GM21515 (cell line): ENCODE measurements around the gene THAP4.

Experiments
- ATAC-seq: cut with Tn5 transposase; IDR thresholded peaks from one replicate; pipeline ENCODE4 v1.9.1; 2021; ENCODE audit not compliant: unreplicated experiment

Gene THAP4

GRCh38 chr2:241550616-241551580 lies 86.1 kb downstream of the THAP4 start:
- no peak for ATAC-seq

DNA sequence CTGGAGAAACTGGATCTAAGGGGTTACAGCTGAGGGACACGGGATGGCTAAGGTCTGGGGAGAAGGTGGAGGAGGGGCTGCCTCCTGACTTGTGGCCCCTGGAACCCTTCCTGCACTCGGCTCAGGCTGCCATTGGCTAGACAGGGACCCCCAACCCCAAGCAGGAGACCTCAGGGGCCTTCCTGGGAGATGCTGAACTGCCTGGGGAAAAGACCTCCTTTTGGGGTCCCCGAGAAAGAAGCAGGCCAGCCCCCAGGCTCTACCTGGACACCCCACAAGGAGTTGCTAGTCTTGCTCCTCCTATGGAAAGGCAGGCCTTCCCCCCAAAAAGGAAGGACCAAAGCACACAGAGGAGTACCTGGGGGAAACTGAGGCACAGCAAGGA lies 88.5 kb downstream of the THAP4 start:
- no peak for ATAC-seq

DNA sequence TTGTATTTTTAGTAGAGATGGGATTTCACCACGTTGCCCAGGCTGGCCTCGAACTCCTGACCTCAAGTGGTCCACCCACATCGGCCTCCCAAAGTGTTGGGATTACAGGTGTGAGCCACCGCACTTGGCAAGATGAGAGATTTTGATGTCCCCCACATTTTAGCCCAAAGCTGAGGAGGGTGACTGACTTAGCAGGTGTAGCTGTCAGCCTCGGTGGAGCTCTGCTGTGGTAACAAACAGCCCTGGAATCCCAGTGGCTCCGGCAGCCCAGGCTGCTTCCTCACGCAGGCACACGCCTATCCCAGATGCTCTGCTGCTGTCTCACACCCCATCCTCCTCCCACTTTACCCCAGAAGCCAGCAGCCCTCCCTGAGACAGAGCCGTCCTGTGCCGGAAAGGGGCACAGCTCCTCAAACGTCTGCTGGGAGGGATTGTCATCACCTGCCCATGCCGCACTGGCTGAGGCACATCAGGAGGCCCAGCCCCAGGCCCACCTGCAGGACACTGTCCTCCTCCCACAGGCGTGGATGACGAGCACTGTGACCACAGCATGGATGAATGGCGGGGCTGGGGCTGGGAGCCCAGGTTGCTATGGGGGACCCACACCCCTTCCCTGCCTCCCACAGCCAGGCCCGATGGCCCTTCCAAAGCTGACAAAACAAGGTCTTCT lies 89.0 kb downstream of the THAP4 start:
- ATAC-seq: no peak

DNA sequence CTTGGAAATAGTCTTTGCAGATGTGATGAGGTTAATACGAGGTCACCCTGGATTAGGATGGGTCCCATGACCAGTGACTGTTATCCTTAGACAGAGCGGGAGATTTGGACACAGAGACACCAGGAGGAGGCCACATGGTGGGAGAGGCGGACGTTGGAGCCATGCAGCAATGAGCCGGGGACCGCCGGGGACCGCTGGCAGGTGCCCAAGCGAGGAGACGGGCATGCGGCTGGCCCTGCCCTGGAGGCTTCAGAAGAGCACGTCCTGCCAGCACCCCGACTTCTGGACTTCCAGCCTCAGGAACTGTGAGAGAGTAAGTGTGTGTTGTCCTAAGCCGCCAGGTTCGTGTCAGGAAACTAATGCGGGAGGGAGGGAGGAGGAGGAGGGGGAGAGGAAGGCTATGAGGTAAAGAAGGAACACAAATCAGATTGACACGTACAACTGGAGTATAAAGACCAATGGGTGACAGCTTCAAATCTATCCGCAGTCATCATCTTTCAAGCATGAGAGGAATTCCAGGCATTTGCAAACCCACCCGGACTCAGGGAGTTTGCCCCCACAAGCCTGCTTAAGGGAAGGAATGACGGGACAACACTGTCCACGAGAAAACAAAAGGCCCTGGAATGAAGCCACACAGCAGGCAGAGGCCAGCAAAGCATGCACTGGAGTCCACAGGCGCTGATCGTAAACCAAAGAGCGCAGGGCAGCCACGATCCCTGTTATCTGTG lies 90.0 kb downstream of the THAP4 start:
- ATAC-seq: no peak

DNA sequence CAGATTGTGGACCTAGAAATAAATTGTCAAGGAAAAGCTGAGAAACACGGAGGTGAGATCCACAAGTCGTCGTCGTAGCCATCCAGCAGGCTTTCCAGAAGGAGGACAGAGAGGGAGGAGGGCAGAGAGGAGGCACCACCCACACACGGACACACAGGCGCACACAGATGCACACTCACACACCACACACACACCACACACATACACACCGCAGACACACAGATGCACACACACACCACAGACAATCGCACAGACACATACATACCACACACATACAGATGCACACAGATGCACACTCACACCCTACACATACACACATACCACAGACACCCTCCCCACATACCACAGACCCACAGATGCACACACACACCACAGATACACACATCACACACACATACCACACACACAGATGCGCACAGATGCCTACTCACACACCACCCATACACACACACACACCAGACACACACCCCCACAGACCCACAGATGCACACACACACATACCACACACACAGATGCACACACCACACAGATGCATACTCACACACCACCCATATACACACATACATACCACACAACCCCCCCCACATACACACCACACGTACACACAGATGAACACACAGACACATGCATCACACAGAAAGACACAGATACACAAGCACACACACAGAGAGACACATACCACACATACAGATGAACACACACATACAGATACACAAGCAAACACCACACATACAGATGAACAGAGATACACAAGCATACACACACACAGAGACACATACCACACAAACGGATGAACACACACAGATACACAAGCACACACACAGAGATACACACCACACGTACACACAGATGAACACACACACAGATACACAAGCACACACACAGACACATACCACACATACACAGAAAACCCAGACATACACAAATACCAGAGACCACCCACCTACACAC lies 91.2 kb downstream of the THAP4 start:
- no peak for ATAC-seq

DNA sequence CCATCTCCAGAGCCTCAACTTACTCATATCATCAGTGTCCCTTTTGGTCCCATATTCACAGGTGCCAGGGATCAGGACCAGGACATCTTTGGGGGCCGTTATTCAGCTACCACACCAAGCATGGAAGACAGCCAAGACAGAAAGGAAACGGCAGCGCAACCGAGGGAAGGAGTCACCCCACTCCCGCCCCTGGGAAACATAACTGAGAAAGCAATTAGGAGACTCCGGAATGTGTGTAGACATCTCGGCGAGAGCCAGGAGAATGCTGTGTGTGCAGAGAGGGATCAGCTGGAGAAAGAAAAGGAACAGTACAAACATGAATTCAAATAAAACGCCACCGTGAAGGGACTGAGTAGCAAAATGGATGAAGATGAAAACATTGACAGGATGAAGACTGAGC lies 91.9 kb downstream of the THAP4 start:
- ATAC-seq: no peak

- ATAC-seq: no peak
These were observed 94.7 kb downstream of the THAP4 start for GRCh38 chr2:241542278-241542605.

GRCh38 chr2:241541564-241542277 lies 95.2 kb downstream of the THAP4 start:
- ATAC-seq: no peak

GRCh38 chr2:241540771-241541561 lies 96.0 kb downstream of the THAP4 start:
- no peak for ATAC-seq

DNA sequence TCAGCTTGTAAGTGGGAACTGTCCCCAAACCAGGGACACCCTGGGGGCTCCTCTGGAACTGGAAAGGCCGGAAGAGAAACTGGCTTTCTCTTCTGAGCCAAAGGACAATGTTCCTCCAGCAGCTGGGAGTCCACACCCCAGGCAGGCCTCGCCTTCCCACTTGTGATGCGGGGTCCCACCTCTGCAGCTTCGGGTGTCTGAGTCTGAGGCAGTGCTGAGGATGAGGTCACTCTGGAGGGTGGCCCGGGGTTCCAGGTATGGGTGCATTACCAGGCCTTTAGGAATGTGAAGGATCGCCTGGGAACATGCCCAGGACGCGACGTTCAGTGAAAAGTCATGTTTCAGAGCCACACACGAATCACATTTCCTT lies 96.6 kb downstream of the THAP4 start:
- no peak for ATAC-seq

GRCh38 chr2:241539616-241540374 lies 97.2 kb downstream of the THAP4 start:
- no peak for ATAC-seq

GRCh38 chr2:241538838-241539615 lies 97.9 kb downstream of the THAP4 start:
- no peak for ATAC-seq

GRCh38 chr2:241535871-241536655 lies 100.9 kb downstream of the THAP4 start:
- no peak for ATAC-seq

GRCh38 chr2:241534701-241535375 lies 102.1 kb downstream of the THAP4 start:
- no peak for ATAC-seq
